ENCODE measurements around the gene NDUFS7. TPM values are rescaled to one million over a fixed set of nuclear protein-coding genes. Genes with fewer than 3 reads are reported as not detected.
A peak's percentile ranks its signal among the peaks of the same experiment; 100 is the strongest.

Gene NDUFS7
- total and polyA plus RNA-seq, 11 donors = 205 to 717 (median 336) TPM

DNA sequence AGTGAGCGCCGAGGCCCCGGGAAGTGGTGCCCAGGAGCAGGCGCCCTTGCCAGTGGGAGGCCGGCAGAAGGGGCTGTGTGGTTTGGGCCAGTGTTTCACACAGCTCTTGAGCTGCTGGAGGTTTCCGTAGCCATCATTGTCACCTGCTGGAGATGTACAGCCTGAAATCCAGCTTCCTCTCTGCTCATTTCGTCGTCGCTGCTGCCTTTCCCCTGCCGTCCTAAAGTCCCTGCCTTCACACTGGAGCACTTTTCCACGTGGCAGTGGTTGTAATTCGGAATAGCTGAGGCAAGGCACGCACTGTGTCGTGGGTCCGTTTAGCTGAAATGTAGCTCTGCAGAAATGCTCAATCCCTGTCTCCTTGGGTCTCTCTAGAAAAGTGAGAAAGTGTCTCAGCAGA, 36.9 kb downstream of the NDUFS7 start:
- ATAC-seq (no peak), DNase-seq (no peak)
- H3K27me3 ChIP-seq = no peaks in the 10 kb centered on the region
- H3K4me3 ChIP-seq = no peak overlapping the region
- intact Hi-C loops (cut with DNase I) = no loop called here
- peaks cover 0 to 79% (median 65%) of the 10 kb centered on the region in 9 donors for H3K36me3 ChIP-seq
- 90 to 93% (median 91%) methylated on average over 15 of the region's 15 CpGs for WGBS, 4 donors
- peaks cover 7 to 44% (median 35%) of the 10 kb centered on the region in 12 donors for H3K4me1 ChIP-seq
- no peaks in the 10 kb centered on the region for H3K9me3 ChIP-seq
- no peak overlapping the region for H3K27ac ChIP-seq
- no peak for TF ChIP-seq POLR2A (IDR thresholded peaks at IDR 0.05)
- no peak for TF ChIP-seq CTCF (IDR thresholded peaks at IDR 0.05)

DNA sequence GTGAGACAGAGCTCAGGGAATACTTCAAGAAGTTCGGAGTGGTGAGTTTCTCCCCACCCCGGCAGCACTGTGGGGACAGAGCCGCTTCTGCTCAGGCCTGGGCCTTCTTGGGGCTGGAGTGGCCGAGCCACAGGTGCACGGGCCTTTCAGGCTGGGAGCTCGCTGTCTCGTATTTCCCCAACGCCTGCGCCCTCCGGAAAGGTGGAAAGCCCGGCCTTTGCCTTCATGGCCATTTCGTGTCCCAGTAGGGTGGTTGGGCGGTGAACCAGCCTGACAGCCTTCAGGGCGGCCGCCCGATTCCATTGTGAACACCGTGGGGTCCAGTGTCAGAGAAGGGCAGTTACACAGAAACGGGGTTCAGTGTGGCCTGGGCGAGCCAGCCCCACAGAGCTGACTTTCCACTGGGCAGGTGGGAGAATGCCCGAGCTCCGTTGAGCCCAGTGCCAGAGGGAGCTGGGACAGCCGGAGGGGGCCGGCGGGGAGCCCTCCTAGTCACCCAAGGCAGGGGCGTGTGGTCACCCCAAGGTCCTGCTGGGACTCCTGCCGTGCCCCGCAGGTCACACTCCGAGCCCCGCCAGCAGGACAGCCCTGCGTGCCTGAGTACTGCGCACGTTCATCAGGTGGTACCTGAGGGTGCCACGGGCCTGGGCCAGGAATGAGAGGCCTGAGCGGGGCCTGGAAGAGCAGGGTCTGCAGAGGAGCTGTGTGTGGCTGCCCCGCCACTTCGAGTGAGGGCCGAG, 37.7 kb downstream of the NDUFS7 start:
- intact Hi-C loops (cut with DNase I) = no loop called here
- ATAC-seq = no peak
- Histone ChIP-seq H3K4me3 (no peak overlapping the region), H3K27me3 (no peaks in the 10 kb centered on the region), H3K9me3 (no peaks in the 10 kb centered on the region), H3K4me1 (peaks cover 0 to 37% (median 27%) of the 10 kb centered on the region in 12 donors), H3K27ac (no peak overlapping the region), H3K36me3 (peaks cover 0 to 87% (median 70%) of the 10 kb centered on the region in 9 donors)
- no peak for DNase-seq
- TF ChIP-seq POLR2A (IDR thresholded peaks at IDR 0.05) (no peak), CTCF (IDR thresholded peaks at IDR 0.05) (no peak)
- WGBS, 4 donors = 91 to 95% (median 93%) methylated on average over 28 to 37 of the region's 37 CpGs

DNA sequence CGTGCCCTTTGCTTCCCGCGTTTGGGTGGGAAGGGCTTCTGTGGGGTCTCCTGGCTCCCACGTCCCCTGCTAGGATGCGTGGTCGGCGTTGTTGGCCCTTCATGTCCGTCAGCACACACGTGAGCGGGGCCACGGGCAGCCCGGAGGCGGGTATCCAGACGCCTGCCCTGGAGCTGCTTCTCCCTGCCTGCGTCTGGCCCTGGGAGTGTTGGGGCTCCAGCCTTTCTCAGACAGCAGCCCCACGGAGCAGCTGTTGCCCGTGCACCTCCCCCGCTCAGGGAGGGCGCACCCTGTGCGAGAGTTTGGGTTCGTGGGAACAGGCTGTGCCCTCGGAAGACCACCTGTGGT, 38.2 kb downstream of the NDUFS7 start:
- intact Hi-C loops (cut with DNase I) = no loop called here
- 82 to 86% (median 83%) methylated on average over 21 to 22 of the region's 22 CpGs; no CpG with 5 or more reads in 1 of the 4 donors for WGBS, 4 donors
- ATAC-seq (no peak), DNase-seq (no peak)
- Histone ChIP-seq H3K4me1 (peaks cover 0 to 37% (median 23%) of the 10 kb centered on the region in 12 donors), H3K27me3 (no peaks in the 10 kb centered on the region), H3K9me3 (no peaks in the 10 kb centered on the region), H3K4me3 (no peak overlapping the region), H3K36me3 (peaks cover 0 to 92% (median 73%) of the 10 kb centered on the region in 9 donors), H3K27ac (peak overlapping the region in 2 of 12 donors; percentile 7 to 44)
- no peak for TF ChIP-seq CTCF (IDR thresholded peaks at IDR 0.05)
- TF ChIP-seq POLR2A (IDR thresholded peaks at IDR 0.05) = no peak

- 65 to 74% (median 69%) methylated on average over 14 to 16 of the region's 16 CpGs for WGBS, 4 donors
- Histone ChIP-seq H3K4me3 (no peak overlapping the region), H3K27ac (peak overlapping the region in 2 of 12 donors; percentile 7 to 44), H3K36me3 (peaks cover 0 to 92% (median 78%) of the 10 kb centered on the region in 9 donors), H3K4me1 (peaks cover 0 to 37% (median 19%) of the 10 kb centered on the region in 12 donors), H3K27me3 (no peaks in the 10 kb centered on the region), H3K9me3 (no peaks in the 10 kb centered on the region)
- DNase-seq (no peak), ATAC-seq (no peak)
- intact Hi-C loops (cut with DNase I) = no loop called here
- TF ChIP-seq POLR2A (IDR thresholded peaks at IDR 0.05) (no peak), CTCF (IDR thresholded peaks at IDR 0.05) (no peak)
These were observed 38.7 kb downstream of the NDUFS7 start for GRCh38 chr19:1422360-1422759.
